Measurements from ENCODE around the gene FOXO6. TPM values are rescaled to one million over a fixed set of nuclear protein-coding genes. Genes with fewer than 3 reads are reported as not detected.

Gene FOXO6
- total and polyA plus RNA-seq, 2 donors (not counting 1 experiment from before 2014, with no cell fraction given), result 0.06 to 0.15 TPM

DNA sequence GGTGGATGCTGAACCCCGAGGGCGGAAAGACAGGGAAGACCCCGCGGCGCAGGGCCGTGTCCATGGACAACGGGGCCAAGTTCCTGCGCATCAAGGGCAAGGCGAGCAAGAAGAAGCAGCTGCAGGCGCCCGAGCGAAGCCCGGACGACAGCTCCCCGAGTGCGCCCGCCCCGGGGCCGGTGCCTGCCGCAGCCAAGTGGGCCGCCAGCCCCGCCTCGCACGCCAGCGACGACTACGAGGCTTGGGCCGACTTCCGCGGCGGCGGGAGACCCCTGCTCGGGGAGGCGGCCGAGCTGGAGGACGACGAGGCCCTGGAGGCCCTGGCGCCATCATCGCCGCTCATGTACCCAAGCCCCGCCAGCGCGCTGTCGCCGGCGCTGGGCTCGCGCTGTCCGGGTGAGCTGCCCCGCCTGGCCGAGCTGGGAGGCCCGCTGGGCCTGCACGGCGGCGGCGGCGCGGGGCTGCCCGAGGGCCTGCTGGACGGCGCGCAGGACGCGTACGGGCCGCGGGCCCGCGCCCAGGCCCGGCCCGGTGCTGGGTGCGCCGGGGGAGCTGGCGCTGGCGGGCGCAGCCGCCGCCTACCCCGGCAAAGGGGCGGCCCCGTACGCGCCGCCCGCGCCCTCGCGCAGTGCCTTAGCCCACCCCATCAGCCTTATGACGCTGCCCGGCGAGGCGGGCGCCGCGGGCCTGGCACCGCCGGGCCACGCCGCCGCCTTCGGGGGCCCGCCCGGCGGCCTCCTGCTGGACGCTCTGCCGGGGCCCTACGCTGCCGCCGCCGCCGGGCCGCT, 20.7 kb downstream of the FOXO6 start:
- TF ChIP-seq, protein P1, sequence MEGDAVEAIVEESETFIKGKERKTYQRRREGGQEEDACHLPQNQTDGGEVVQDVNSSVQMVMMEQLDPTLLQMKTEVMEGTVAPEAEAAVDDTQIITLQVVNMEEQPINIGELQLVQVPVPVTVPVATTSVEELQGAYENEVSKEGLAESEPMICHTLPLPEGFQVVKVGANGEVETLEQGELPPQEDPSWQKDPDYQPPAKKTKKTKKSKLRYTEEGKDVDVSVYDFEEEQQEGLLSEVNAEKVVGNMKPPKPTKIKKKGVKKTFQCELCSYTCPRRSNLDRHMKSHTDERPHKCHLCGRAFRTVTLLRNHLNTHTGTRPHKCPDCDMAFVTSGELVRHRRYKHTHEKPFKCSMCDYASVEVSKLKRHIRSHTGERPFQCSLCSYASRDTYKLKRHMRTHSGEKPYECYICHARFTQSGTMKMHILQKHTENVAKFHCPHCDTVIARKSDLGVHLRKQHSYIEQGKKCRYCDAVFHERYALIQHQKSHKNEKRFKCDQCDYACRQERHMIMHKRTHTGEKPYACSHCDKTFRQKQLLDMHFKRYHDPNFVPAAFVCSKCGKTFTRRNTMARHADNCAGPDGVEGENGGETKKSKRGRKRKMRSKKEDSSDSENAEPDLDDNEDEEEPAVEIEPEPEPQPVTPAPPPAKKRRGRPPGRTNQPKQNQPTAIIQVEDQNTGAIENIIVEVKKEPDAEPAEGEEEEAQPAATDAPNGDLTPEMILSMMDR (IDR thresholded peaks at IDR 0.05), result no peak
- no peak for TF ChIP-seq EZH2 (IDR thresholded peaks at IDR 0.05; ENCODE audit: borderline replicate concordance, insufficient read depth, low read depth, low read length, poor library complexity, severe bottlenecking)
- H3K27ac ChIP-seq (ENCODE audit: low read length in 2 of 2), result no peak overlapping the region
- ATAC-seq (ENCODE audit: low read depth), result peak; percentile 68
- H3K27ac Mint-ChIP-seq, result peak overlapping the region; percentile 56
- DNase-seq, result peak; percentile 54
- ChIA-PET POLR2A (interaction anchor here (0.6 to 1.9 kb wide), 2 partner anchors 15 to 20 kb away, joined by 4 read pairs; partner anchors contain the start of gene FOXO6), CTCF (interaction anchor here (1.1 kb wide), 1 partner anchor 21 kb away, joined by 3 read pairs; no protein-coding TSS in a partner anchor)
- H3K79me2 ChIP-seq (ENCODE audit: control insufficient read depth, insufficient read depth, low read length), result no peaks in the 10 kb centered on the region
- H3K36me3 ChIP-seq (replicated peaks in 1 of 2; ENCODE audit: control extremely low read depth in 1 of 2, control insufficient read depth in 1 of 2, extremely low read depth in 1 of 2, insufficient read depth in 2 of 2, low read length in 1 of 2), result no peaks in the 10 kb centered on the region
- peak overlapping the region; percentile 62 for H2AFZ ChIP-seq (ENCODE audit: insufficient read depth, low read depth, low read length, poor library complexity, severe bottlenecking)
- no peaks in the 10 kb centered on the region for H4K20me1 ChIP-seq (ENCODE audit: control insufficient read depth, insufficient read depth, low read length, poor library complexity, severe bottlenecking)
- peaks cover 19 to 33% of the 10 kb centered on the region in 2 donors for H3K4me1 ChIP-seq (ENCODE audit: control insufficient read depth in 2 of 2, insufficient read depth in 2 of 2, low read length in 2 of 2)
- H3K4me3 Mint-ChIP-seq, result peak overlapping the region; percentile 91
- peaks cover 0 to 73% (median 23%) of the 10 kb centered on the region in 4 experiments for H3K27me3 ChIP-seq (replicated peaks in 1 of 4; ENCODE audit: control extremely low read depth in 1 of 4, control insufficient read depth in 3 of 4, insufficient read depth in 4 of 4, low read length in 3 of 4)
- peak overlapping the region in 3 of 5 experiments; percentile 41 to 46 (median 42) for H3K4me3 ChIP-seq (ENCODE audit: control extremely low read depth in 1 of 5, extremely low read depth in 1 of 5, insufficient read depth in 1 of 5, low read depth in 2 of 5, low read length in 4 of 5)
- no peaks in the 10 kb centered on the region for H3K9me3 Mint-ChIP-seq (ENCODE audit: insufficient read depth)
- WGBS (ENCODE audit: insufficient coverage), result 4% methylated on average over 103 of the region's 112 CpGs
- H3K4me1 Mint-ChIP-seq, result peaks cover 24% of the 10 kb centered on the region
- intact Hi-C loops (cut with micrococcal nuclease), result loop anchor here (2.0 kb wide), 1 partner anchor 21 kb away; the partner anchor contains the start of gene FOXO6
- H3K9me3 ChIP-seq (ENCODE audit: control extremely low read depth in 1 of 3, control insufficient read depth in 2 of 3, insufficient read depth in 1 of 3, low read length in 2 of 3), result peaks cover 0 to 4% (median 0%) of the 10 kb centered on the region in 3 donors
- H3K9ac ChIP-seq (ENCODE audit: low read length), result peak overlapping the region; percentile 29
- H3K4me2 ChIP-seq (replicated peaks; ENCODE audit: low read depth, low read length, poor library complexity, severe bottlenecking), result peak overlapping the region; percentile 81
- peaks cover 65% of the 10 kb centered on the region for H3K27me3 Mint-ChIP-seq

All from B cell (primary cell).